ENCODE results near the gene FNDC10.
A peak's percentile ranks its signal among the peaks of the same experiment; 100 is the strongest.
"Not testable (repeated sequence)": the region's sequence is repeated elsewhere in the genome, so short reads cannot be mapped to it uniquely, and the experiment has no call there.

FNDC10 gene

GRCh38 chr1:1599030-1599934, 653 bp downstream of the FNDC10 start:
- no peak for DNase-seq (ENCODE audit: low read depth in 2 of 2, low spot score in 1 of 2)

GRCh38 chr1:1598720-1599029, 1.3 kb downstream of the FNDC10 start:
- DNase-seq (ENCODE audit: low read depth in 2 of 2, low spot score in 1 of 2) = no peak

- DNase-seq (ENCODE audit: low read depth in 2 of 2, low spot score in 1 of 2) = no peak
These were observed 1.8 kb downstream of the FNDC10 start for GRCh38 chr1:1598051-1598719.

- DNase-seq (ENCODE audit: low read depth in 2 of 2, low spot score in 1 of 2) = no peak
These were observed 2.5 kb downstream of the FNDC10 start for GRCh38 chr1:1597275-1597930.

GRCh38 chr1:1596493-1597274, 3.3 kb downstream of the FNDC10 start:
- no peak for DNase-seq (ENCODE audit: low read depth in 2 of 2, low spot score in 1 of 2)

GRCh38 chr1:1595341-1595740, 4.6 kb downstream of the FNDC10 start:
- not testable (repeated sequence) for DNase-seq (ENCODE audit: low read depth in 2 of 2, low spot score in 1 of 2)

GRCh38 chr1:1594602-1595260, 5.2 kb downstream of the FNDC10 start:
- DNase-seq (ENCODE audit: low read depth in 2 of 2, low spot score in 1 of 2) = no peak

GRCh38 chr1:1593834-1594601, 5.9 kb downstream of the FNDC10 start:
- DNase-seq (ENCODE audit: low read depth in 2 of 2, low spot score in 1 of 2) = no peak

GRCh38 chr1:1591452-1591851, 8.5 kb downstream of the FNDC10 start:
- DNase-seq (ENCODE audit: low read depth in 2 of 2, low spot score in 1 of 2) = no peak

GRCh38 chr1:1583347-1584010, 16.5 kb downstream of the FNDC10 start:
- no peak for DNase-seq (ENCODE audit: low read depth in 2 of 2, low spot score in 1 of 2)

GRCh38 chr1:1582585-1583346, 17.2 kb downstream of the FNDC10 start:
- no peak for DNase-seq (ENCODE audit: low read depth in 2 of 2, low spot score in 1 of 2)

GRCh38 chr1:1578371-1578940, 21.5 kb downstream of the FNDC10 start:
- DNase-seq (ENCODE audit: low read depth in 2 of 2, low spot score in 1 of 2) = no peak

- DNase-seq (ENCODE audit: low read depth in 2 of 2, low spot score in 1 of 2) = no peak
These were observed 22.4 kb downstream of the FNDC10 start for GRCh38 chr1:1577367-1578011.

GRCh38 chr1:1574721-1575537, 25.0 kb downstream of the FNDC10 start, which contains the start of gene SSU72:
Gene SSU72, minus strand, starts transcription at chr1:1574863. Its CDS starts 306 bp downstream, at chr1:1574557.
- peak; percentile 88 to 89 for DNase-seq (ENCODE audit: low read depth in 2 of 2, low spot score in 1 of 2)

GRCh38 chr1:1573843-1574720, 25.9 kb downstream of the FNDC10 start:
- DNase-seq (ENCODE audit: low read depth in 2 of 2, low spot score in 1 of 2) = peak in 1 of 2 donors; percentile 42

- DNase-seq (ENCODE audit: low read depth in 2 of 2, low spot score in 1 of 2) = no peak
These were observed 30.6 kb downstream of the FNDC10 start for GRCh38 chr1:1569341-1569740.

Measured in stimulated activated CD8-positive, alpha-beta memory T cell treated with anti-CD3 and anti-CD28 coated beads, Interleukin-4, amount 100 ng/mL, for 1 hour (primary cell).